Sigmoid colon (tissue), 7 donors: ENCODE results near the gene TMEM119. TPM values are rescaled to one million over a fixed set of nuclear protein-coding genes. Genes with fewer than 3 reads are reported as not detected.
A peak's percentile ranks its signal among the peaks of the same experiment; 100 is the strongest.

ENCODE experiments used
- DNase-seq: peaks from one replicate; pipeline ENCODE4 v3.0.0-alpha.2; 2019
- H3K27ac ChIP-seq, 4 donors: fragments of 200-600 bp; sonication (generic); one replicate each; pipeline ENCODE4 v1.5.1; 2016 to 2019; ENCODE audit warnings: mild to moderate bottlenecking in 1 of 4
- H3K27me3 ChIP-seq, 3 donors: fragments of 200-600 bp; sonication (generic); one replicate each; pipeline ENCODE4 v1.5.1; 2019; ENCODE audit warnings: mild to moderate bottlenecking in 1 of 3
- H3K36me3 ChIP-seq, 4 donors: fragments of 200-600 bp; sonication (generic); one replicate each; pipeline ENCODE4 v1.5.1; 2016 to 2019
- H3K4me1 ChIP-seq, 4 donors: fragments of 200-600 bp; sonication (generic); one replicate each; pipeline ENCODE4 v1.5.1; 2017 to 2019
- H3K4me3 ChIP-seq, 4 donors: fragments of 200-600 bp; sonication (generic); one replicate each; pipeline ENCODE4 v1.5.1; 2017 to 2019; ENCODE audit warnings: mild to moderate bottlenecking in 2 of 4, moderate library complexity in 1 of 4
- H3K9me3 ChIP-seq, 4 donors: fragments of 200-600 bp in 3 of 4; sonication (generic) in 3 of 4; one replicate each; pipeline versions ENCODE4 v1.5.1 to v1.6.1; 2013 to 2019
- EP300 ChIP-seq, 4 donors: sonication (generic); formaldehyde crosslinking; IDR thresholded peaks; one replicate each; pipeline ENCODE4 v1.6.1; 2017; ENCODE audit warnings: antibody characterized with exemption in 4 of 4
- POLR2A ChIP-seq, 2 donors: fragments of 450-650 bp; IDR thresholded peaks; one replicate each; pipeline ENCODE4 v1.6.1; 2016; ENCODE audit warnings: antibody characterized with exemption in 2 of 2, mild to moderate bottlenecking in 2 of 2, moderate library complexity in 2 of 2
- POLR2AphosphoS5 ChIP-seq, 4 donors: sonication (generic); formaldehyde crosslinking; IDR thresholded peaks; one replicate each; pipeline ENCODE4 v1.6.1; 2017; ENCODE audit warnings: antibody characterized with exemption in 4 of 4
- WGBS, 2 donors: extraction: QIAGEN DNeasy Blood & Tissue Kit; methylation state at CpG; one replicate each; pipeline ENCODE4 v1.1.7; 2013; 5-methylcytosine and 5-hydroxymethylcytosine counted together
- intact Hi-C: fragments of 100-400 bp; cut with DNase I; formaldehyde crosslinking; loops from one replicate; pipeline ENCODE4 v1.15.1; 2023
- polyA plus RNA-seq, 3 donors: library from polyadenylated mRNA; stranded (reverse); fragments of 200-250 nt; gene quantifications; one replicate each; pipeline ENCODE4 v1.2.3, GENCODE V29; 2013
- total RNA-seq, 4 donors: library from RNA; depleted of rRNA; stranded (reverse); fragments of >200 nt; gene quantifications; one replicate each; pipeline ENCODE4 v1.1.0, GENCODE V29; 2016
- TF ChIP-seq, protein P1 (sequence below), 4 experiments: fragments of 450-650 bp in 3 of 4; fragments of 200-600 bp in 1 of 4; IDR thresholded peaks; one replicate each; pipeline ENCODE4 v1.5.1; 2016 to 2019; ENCODE audit warnings: antibody characterized with exemption in 4 of 4, mild to moderate bottlenecking in 3 of 4, moderate library complexity in 2 of 4
- donor health status: healthy with polysubstance abuse.
- donor health status: Bipolar disorder and iron deficiency.
- donor health status: healthy.

TMEM119 gene
- total and polyA plus RNA-seq, 7 donors, result 0.95 to 16.9 (median 6.3) TPM

DNA sequence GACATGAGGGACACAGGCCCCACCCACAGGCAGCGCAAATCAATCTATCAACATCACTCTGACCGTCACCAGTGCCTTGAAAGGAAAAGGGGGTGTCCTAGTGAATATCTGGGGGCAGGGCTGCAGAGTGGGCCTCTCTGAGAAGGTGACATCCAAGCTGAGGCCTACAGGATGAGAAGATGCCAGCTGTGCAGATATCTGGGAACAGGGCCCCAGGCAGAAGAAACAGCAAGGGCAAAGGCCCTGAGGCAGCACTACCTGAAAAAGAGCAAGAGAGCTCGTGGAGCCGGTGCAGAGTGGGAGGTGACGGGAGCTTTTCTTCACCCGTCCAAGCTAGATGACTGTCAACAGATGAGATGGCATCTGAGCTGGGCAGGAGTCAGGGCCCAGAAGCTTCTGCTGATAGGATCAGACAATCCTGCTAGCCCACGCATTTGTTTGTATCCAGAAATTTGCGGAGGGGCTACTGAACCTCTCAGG is 12.5 kb upstream of the TMEM119 start:
- TF ChIP-seq POLR2A (IDR thresholded peaks at IDR 0.05) (no peak), POLR2AphosphoS5 (IDR thresholded peaks at IDR 0.05) (no peak), EP300 (IDR thresholded peaks at IDR 0.05) (no peak)
- TF ChIP-seq, protein P1, sequence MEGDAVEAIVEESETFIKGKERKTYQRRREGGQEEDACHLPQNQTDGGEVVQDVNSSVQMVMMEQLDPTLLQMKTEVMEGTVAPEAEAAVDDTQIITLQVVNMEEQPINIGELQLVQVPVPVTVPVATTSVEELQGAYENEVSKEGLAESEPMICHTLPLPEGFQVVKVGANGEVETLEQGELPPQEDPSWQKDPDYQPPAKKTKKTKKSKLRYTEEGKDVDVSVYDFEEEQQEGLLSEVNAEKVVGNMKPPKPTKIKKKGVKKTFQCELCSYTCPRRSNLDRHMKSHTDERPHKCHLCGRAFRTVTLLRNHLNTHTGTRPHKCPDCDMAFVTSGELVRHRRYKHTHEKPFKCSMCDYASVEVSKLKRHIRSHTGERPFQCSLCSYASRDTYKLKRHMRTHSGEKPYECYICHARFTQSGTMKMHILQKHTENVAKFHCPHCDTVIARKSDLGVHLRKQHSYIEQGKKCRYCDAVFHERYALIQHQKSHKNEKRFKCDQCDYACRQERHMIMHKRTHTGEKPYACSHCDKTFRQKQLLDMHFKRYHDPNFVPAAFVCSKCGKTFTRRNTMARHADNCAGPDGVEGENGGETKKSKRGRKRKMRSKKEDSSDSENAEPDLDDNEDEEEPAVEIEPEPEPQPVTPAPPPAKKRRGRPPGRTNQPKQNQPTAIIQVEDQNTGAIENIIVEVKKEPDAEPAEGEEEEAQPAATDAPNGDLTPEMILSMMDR (IDR thresholded peaks at IDR 0.05), result no peak
- intact Hi-C loops, result no loop called here
- Histone ChIP-seq H3K9me3 (no peaks in the 10 kb centered on the region), H3K27me3 (no peaks in the 10 kb centered on the region), H3K4me1 (peaks cover 0 to 14% (median 3%) of the 10 kb centered on the region in 4 donors), H3K27ac (no peak overlapping the region), H3K4me3 (no peak overlapping the region), H3K36me3 (no peaks in the 10 kb centered on the region)
- WGBS, 2 donors, result 88 to 94% methylated on average over 8 of the region's 8 CpGs
- DNase-seq, result no peak

DNA sequence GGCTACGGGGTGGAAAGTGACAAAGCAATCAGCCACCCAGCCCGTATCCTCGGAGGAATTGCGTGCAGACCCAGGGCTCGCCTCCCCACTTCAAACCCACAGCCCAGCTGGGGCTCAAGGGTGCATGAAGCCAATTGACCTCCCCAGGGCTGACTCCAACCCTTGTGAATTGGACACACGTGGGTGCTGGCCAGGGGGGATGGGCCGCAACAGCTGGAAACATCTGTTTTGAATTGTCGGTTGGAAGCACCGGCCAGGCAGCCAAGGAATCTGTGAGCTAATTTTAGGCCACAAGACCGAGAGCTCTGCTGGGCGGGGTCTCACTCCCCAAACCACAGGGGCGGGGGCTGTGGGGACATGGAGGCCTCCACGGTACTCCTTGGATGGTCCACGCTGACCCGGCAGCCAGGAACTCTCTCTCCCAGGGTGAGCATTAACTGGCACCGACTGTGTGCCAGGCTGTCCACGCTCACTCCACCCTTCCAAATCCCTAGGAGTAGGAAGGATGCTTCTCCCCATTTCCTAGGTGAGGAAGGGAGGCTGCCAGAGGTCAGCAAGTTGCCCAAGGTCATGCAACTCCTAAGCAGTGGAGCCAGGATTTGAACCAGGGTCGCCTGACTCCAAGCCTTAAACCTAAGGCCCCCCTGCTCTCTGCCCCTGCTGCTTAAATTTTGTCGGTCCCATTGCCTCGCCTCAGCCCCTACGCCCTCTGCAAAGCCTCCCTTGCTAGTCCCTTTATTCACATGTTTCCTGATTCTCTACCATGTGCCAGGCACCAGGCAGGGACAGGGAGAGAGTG is 11.9 kb upstream of the TMEM119 start:
- DNase-seq, result peak; percentile 94
- H3K27me3 ChIP-seq, result no peaks in the 10 kb centered on the region
- no peak overlapping the region for H3K4me3 ChIP-seq
- H3K36me3 ChIP-seq, result no peaks in the 10 kb centered on the region
- H3K27ac ChIP-seq, result no peak overlapping the region
- no peaks in the 10 kb centered on the region for H3K9me3 ChIP-seq
- intact Hi-C loops, result no loop called here
- TF ChIP-seq POLR2A (IDR thresholded peaks at IDR 0.05) (no peak), POLR2AphosphoS5 (IDR thresholded peaks at IDR 0.05) (peak; percentile 18 to 71 (median 56)), EP300 (IDR thresholded peaks at IDR 0.05) (peak in 1 of 4 donors; percentile 15)
- TF ChIP-seq, protein P1 (IDR thresholded peaks at IDR 0.05), result no peak
- WGBS, 2 donors, result 46 to 71% methylated on average over 21 of the region's 21 CpGs
- peaks cover 0 to 14% (median 3%) of the 10 kb centered on the region in 4 donors for H3K4me1 ChIP-seq

DNA sequence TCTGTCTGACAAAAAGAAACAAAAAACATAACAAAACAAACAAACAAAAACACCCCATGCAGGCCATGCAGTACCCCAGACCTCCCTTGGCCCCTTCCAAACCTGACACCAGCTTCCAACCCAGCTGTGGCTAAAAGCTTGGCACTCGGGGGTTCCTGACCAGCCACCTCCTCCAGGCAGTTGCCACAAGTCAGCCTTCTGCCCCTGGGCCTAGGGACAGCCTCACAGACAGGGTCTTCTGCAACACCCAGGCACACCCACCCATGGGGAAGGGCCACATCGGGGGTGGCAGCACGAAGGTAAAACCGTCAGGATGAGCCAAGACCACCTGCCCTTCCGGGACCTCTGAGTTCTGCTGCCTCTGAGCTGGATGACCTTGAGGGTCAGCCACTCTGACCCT is 10.7 kb upstream of the TMEM119 start:
- WGBS, 2 donors, result 87% methylated on average over 5 of the region's 5 CpGs

DNA sequence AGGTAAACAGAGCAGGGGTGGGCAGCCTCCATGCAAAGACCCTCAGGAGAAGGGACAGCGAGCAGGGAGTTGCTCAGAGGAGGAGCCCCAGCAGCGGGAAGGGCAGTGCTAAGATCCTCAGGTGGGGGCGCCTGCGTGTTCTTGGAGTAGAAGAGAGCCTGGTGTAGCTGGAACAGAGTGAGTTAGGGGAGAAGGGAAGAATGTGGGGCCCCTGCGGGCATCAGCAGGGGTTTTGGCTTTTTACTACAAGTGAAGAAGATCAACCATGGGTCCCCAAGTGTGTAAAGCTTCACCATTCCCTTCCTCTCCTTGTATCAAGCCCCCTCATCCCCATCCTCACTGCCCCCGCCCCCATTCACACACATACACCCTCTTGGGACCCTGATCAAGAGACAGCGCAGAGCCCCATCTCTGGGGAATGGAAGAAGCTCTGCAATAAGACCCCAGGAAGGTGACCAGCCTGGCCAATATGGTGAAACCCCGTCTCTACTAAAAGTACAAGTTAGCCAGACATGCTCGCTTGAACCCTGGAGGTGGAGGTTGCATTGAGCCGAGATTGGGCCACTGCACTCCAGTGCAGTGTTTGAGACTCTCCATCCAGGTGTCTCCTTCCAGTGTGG is 10.2 kb upstream of the TMEM119 start:
- WGBS, 2 donors, result 83 to 88% methylated on average over 10 of the region's 10 CpGs
- intact Hi-C loops, result no loop called here
- DNase-seq, result no peak
- Histone ChIP-seq H3K9me3 (no peaks in the 10 kb centered on the region), H3K36me3 (no peaks in the 10 kb centered on the region), H3K4me3 (no peak overlapping the region), H3K4me1 (peaks cover 0 to 8% (median 3%) of the 10 kb centered on the region in 4 donors), H3K27ac (no peak overlapping the region), H3K27me3 (no peaks in the 10 kb centered on the region)
- no peak for TF ChIP-seq POLR2A (IDR thresholded peaks at IDR 0.05)
- TF ChIP-seq, protein P1 (IDR thresholded peaks at IDR 0.05), result no peak
- no peak for TF ChIP-seq EP300 (IDR thresholded peaks at IDR 0.05)
- TF ChIP-seq POLR2AphosphoS5 (IDR thresholded peaks at IDR 0.05), result no peak

More for the DNA sequence above, 10.7 kb upstream of the TMEM119 start:
- Histone ChIP-seq H3K9me3 (no peaks in the 10 kb centered on the region), H3K27ac (no peak overlapping the region), H3K36me3 (no peaks in the 10 kb centered on the region), H3K4me1 (peaks cover 0 to 13% (median 3%) of the 10 kb centered on the region in 4 donors), H3K27me3 (no peaks in the 10 kb centered on the region), H3K4me3 (no peak overlapping the region)
- TF ChIP-seq POLR2AphosphoS5 (IDR thresholded peaks at IDR 0.05), result no peak
- no peak for TF ChIP-seq EP300 (IDR thresholded peaks at IDR 0.05)
- no peak for TF ChIP-seq POLR2A (IDR thresholded peaks at IDR 0.05)
- TF ChIP-seq, protein P1 (IDR thresholded peaks at IDR 0.05), result no peak
- DNase-seq, result no peak
- intact Hi-C loops, result no loop called here
